HG03097 (cell line): Measurements from ENCODE around the gene ZNF398.
A peak's percentile ranks its signal among the peaks of the same experiment; 100 is the strongest.

Experiments used
- ATAC-seq: cut with Tn5 transposase; IDR thresholded peaks from one replicate; pipeline ENCODE4 v1.9.1; 2021; ENCODE audit not compliant: unreplicated experiment, low FRiP score

The ZNF398 gene

DNA sequence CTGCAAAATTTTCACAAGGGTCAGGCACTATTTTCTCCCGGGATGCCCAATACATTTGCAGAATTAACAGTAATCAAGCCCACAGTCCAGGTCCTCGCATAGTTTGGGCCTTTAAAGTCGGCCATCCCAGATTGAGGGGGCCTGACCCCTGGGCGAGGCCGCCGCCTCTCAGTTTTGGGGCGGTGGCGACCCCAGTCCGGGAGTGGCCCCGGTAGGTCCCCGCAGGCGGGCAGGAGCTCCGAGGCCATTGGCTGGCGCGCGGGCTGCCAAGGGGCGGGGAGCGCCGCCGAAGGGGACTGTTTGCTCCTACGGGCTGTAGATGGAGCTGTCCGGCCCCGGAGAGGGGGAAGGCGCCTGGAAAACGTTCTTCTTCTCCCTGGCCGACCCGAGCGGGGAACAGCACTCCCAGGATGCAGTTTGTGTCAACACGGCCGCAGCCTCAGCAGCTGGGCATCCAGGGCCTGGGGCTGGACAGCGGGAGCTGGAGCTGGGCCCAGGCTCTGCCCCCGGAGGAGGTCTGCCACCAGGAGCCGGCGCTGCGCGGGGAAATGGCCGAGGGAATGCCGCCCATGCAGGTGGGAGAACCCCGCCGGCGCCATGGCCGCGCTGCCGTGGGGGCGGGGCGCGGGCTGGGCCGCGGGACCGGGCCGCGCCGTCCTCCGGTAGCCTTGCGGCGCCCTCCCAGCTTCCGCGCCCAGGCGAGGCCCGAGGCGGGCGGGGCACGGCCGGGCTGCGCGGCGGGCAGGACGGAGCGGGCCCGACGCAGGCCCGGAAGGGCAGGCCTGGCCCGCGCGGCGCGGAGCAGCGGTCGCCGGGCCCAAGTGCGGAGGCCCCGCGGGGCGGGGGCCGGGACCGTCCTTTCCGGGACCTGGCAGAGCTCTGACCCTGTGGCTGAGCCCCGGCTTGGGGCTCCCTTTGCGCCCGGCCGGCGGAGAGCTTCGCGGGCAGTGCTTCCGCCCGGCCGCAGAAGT lies 48.2 kb downstream of the ZNF398 start, which contains the start of gene ZNF282:
ZNF282 (plus strand) TSS at position 367 of the 971 bp plus-strand sequence; CDS start at position 411, 44 bp downstream.
- peak; percentile 92 for ATAC-seq

DNA sequence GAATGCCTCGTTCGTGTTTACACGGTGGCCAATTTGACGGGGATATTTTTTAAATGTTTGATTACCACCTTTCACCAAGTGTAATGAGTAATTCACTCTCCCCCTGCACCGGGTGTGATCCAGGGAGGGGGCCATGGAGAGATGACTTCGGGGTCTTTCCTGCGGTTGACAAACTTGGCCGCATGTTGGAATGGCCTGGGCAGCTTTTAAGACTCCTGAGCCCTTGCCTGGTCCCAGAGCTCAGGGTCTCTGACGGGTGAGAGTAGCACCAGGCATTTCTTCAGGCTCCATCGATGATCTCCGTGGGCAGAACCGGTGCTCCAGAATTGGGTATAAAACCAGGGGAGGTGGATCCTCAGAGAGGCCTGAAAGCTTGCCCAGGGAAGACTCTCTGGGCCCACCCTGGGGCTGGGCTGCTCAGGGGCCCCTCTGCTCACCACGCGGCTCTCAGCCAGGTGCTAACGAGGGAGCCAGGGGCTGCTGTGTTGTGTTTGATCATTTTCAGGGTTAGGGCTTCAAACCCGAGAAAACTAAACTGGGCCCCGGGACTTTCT lies 49.0 kb downstream of the ZNF398 start:
- ATAC-seq: no peak

DNA sequence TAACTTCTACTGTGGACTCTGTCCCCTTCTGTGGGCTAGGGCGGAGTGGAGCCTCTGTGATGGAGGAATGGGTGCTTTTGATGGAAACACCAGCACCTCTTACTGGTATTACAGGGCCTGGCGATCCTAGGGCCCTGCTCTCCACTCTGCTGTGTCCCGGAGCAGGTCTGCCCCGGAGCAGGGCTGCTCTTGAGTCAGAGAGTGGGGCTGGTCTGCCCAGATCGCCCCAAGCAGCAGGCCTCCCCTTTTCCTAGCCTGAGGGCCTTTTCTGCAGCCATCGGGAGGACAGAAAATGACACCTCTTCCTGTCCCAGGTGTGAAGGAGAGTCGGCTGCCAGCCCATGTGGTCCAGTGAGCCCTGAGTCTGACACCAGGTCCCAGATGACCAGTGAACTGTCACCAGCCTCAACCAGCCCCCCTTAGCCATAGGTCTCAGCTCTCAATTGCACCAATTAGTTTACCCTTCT lies 49.5 kb downstream of the ZNF398 start:
- no peak for ATAC-seq

- no peak for ATAC-seq
Measured at GRCh38 chr7:149197675-149198074, 50.4 kb downstream of the ZNF398 start.

GRCh38 chr7:149198161-149198816 lies 51.0 kb downstream of the ZNF398 start:
- ATAC-seq: no peak

- ATAC-seq: no peak
Measured at GRCh38 chr7:149199234-149199995, 52.2 kb downstream of the ZNF398 start.

- no peak for ATAC-seq
Measured at GRCh38 chr7:149202831-149203231, 55.6 kb downstream of the ZNF398 start.

GRCh38 chr7:149205690-149206381 lies 58.6 kb downstream of the ZNF398 start:
- ATAC-seq: no peak

DNA sequence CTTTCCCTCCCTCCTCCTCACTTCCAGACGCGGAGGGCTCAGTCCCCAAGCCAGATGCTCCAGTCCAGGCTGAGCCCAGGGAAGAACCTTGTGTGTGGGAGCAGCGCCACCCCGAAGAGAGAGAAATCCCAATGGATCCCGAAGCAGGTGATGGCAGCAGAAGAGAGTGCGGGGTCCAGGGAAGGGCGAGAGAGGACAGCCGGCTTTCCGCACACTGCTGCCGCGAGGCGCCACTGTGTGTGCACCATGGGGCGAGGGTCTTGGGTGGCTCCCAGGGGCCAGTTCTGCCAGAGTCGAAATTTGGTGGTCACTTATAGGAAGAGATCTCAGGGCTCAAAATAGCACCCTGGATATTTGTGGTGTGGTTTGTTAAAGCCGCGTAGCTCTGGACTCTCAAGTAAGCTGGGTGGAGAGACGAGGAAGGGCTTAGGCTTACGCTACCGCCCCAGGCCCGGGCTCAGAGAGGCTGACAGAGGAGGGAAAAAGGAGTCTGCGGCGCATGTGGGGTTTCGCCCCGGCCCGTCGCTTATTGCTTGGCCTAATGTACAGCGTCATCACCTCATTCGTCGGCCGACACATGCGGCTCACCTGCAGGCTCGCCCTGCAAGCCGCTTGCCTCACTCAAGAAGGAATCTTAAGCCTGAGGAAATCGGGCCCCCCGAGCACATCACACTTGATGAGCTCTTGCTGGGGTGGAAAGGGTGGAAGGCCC lies 60.2 kb downstream of the ZNF398 start:
- no peak for ATAC-seq

DNA sequence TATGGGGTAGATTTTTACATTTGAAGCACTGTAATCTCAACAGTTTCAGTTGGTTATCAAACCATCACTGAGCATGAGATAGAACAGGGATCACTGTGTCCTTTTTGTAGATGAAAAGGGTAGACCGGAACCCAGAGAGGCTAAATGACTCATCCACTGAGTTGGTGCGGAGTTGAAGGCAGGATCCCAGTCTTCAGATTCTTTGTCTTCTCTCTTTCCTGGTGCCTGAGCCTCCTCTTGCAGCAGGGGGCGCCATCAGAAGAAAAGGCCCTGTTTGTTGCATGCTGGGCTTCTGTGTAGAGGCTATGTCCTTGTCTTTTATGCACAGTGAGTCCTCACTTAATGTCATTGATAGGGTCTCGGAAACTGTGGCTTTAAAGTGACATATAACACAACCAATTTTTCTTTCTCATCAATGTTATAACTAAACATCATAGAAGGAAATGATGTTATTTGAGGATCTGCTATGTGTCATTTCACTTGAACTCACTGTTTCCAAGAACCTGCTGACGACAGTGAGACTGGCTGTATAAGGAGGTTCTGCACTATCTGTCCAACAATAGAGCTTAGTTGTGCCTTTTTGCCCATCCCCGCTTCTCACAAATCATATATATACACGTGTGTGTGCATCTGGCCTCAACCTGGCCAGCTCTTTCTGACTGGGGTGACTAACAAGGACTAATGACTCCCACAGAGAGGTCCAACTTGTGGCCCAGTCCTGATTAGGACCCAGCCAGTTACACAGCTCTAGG lies 62.4 kb downstream of the ZNF398 start:
- ATAC-seq: no peak

DNA sequence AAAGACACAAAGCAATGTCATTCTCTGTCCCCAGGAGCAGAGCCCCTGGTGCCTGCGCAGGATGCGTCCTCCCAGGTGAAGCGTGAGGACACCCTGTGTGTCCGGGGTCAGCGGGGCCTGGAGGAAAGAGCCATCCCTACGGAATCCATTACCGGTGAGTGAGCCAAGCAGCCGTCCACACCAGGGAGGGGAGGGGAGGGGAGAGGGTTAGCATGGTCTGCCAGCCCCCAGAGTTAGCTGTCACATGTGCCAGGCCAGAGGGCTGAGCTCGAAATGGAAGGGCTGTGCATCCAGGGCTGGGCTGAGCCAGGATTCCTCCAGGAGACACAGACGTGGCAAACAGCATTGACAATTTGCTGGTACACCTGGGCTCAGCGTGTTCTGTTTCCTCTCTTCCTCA lies 63.3 kb downstream of the ZNF398 start:
- no peak for ATAC-seq

DNA sequence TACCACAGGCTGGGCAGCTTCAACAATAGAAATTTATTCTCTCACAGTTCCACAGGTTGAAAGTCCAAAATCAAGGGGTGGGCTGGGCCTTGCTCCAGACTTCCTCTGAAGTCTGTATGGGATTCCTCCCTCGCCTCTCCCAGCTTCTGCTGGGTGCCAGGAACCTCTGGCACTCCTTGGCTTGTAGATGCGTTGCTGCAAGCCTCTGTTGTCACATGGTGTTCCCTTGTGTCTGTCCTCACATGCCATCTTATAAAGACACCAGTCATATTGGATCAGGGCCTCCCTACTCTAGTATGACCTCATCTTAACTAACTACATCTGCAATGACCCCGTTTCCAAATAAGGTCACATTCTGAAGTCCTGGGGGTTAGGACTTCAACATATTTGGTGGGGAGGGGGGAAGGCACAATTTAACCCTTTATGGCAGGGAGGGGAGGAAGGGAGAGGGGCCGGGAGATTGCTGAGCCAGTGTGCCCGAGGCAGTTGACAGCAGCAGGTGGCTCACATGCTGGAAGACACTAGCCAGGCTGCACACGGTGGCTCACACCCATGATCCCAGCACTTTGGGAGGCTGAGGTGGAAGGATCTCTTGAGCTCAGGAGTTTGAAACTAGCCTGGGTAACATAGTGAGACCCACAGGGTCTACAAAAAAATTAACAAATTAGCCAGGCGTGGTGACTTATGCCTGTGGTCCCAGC lies 66.9 kb downstream of the ZNF398 start:
- ATAC-seq: no peak

DNA sequence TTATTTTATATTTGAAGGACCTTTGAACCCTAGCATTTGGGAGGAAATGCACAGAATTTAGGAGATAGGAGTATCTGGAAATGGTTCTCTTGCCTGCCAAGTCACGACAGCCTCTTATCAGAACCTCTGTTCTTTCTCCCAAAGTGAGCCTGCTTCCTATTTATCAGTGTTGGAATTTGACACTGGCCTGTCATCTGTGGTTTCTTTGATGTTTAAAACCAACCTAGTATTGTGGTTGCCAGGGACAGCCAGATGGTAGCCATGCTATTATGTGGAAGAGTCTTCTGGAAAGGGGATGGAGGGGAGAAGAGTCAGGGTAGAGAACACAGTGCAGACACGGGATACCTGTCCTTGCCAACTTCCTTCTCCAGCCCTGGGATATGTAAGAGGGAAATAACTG lies 69.1 kb downstream of the ZNF398 start:
- ATAC-seq: no peak

- ATAC-seq: no peak
Measured at GRCh38 chr7:149217570-149217969, 70.3 kb downstream of the ZNF398 start.

DNA sequence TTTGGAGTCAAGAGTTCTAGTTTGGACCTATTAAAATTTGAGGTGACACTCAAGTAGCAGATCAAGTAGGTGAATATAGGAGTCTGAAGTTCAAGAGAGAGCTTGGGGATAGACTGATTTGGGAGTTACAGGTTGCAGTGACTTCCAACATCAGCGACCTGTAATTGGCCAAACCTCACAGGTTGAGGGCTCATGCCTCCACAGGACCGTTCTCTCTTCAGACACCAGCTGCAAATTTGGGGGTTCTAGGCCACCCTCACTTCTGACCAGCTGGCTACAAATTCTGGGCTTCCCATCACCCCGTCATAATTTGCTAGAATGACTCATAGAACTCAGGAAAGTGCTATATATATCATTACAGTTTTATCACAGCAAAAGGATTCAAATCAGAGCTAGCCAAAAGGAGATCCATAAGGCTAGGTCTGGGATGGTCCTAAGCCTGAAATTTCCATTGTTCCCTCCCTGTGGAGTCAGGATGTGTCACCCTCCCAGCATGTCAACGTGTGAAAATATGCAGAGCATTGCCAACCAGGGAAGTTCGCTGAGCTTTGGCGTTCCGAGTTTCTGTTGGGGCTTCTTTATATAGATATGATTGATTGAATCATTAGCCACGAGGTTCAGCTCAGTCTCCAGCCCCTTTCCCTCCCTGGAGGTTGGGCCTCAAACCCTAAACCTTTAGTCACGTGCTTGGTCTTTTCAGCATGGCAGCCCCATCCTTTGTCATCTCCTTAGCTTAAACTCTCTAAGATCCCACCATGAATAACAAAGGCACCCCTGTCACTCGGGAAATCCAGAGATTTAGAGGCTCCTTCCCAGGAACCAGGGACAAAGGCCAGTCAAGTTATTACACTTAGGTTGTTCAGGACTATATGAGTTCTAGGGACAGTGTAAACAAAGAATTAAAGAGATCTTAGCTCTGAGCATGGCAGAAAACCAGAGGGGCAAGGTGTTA lies 71.5 kb downstream of the ZNF398 start:
- no peak for ATAC-seq

- ATAC-seq: no peak
Measured at GRCh38 chr7:149220534-149220933, 73.3 kb downstream of the ZNF398 start.

- ATAC-seq: no peak
Measured at GRCh38 chr7:149223176-149223575, 75.9 kb downstream of the ZNF398 start.
